ENCODE data around the gene AMOTL2.

AMOTL2 gene

GRCh38 chr3:134378384-134378783 is 4.1 kb upstream of the AMOTL2 start:
- DNase-seq = no peak

GRCh38 chr3:134377896-134378295 is 3.6 kb upstream of the AMOTL2 start:
- DNase-seq = no peak

- DNase-seq = no peak
These were observed 2.7 kb upstream of the AMOTL2 start for GRCh38 chr3:134376786-134377426.

- DNase-seq = no peak
These were observed 2.1 kb upstream of the AMOTL2 start for GRCh38 chr3:134376385-134376765.

- no peak for DNase-seq
These were observed 1.5 kb upstream of the AMOTL2 start for GRCh38 chr3:134375582-134376384.

- DNase-seq = no peak
These were observed 739 bp upstream of the AMOTL2 start for GRCh38 chr3:134374791-134375581.

- DNase-seq = no peak
These were observed 759 bp downstream of the AMOTL2 start for GRCh38 chr3:134373271-134374104.

GRCh38 chr3:134372396-134373270 is 1.6 kb downstream of the AMOTL2 start:
- no peak for DNase-seq

GRCh38 chr3:134371542-134372324 is 2.5 kb downstream of the AMOTL2 start:
- DNase-seq = no peak

GRCh38 chr3:134370611-134371531 is 3.4 kb downstream of the AMOTL2 start:
- DNase-seq = no peak

GRCh38 chr3:134369861-134370596 is 4.2 kb downstream of the AMOTL2 start:
- no peak for DNase-seq

GRCh38 chr3:134369231-134369741 is 5.0 kb downstream of the AMOTL2 start:
- DNase-seq = no peak

- DNase-seq = no peak
These were observed 5.5 kb downstream of the AMOTL2 start for GRCh38 chr3:134368751-134369105.

GRCh38 chr3:134367869-134368750 is 6.1 kb downstream of the AMOTL2 start:
- no peak for DNase-seq

- DNase-seq = no peak
These were observed 7.1 kb downstream of the AMOTL2 start for GRCh38 chr3:134366928-134367811.

- no peak for DNase-seq
These were observed 7.9 kb downstream of the AMOTL2 start for GRCh38 chr3:134366221-134366927.

Data from activated CD4-positive, CD25-positive, alpha-beta regulatory T cell (primary cell).